GM19452 (cell line): ENCODE data around the gene FAAP100.

Source experiments
- ATAC-seq: cut with Tn5 transposase; IDR thresholded peaks from one replicate; pipeline ENCODE4 v1.9.1; 2021; ENCODE audit not compliant: unreplicated experiment

Gene FAAP100

GRCh38 chr17:81492202-81492601, 60.0 kb downstream of the FAAP100 start:
- no peak for ATAC-seq

DNA sequence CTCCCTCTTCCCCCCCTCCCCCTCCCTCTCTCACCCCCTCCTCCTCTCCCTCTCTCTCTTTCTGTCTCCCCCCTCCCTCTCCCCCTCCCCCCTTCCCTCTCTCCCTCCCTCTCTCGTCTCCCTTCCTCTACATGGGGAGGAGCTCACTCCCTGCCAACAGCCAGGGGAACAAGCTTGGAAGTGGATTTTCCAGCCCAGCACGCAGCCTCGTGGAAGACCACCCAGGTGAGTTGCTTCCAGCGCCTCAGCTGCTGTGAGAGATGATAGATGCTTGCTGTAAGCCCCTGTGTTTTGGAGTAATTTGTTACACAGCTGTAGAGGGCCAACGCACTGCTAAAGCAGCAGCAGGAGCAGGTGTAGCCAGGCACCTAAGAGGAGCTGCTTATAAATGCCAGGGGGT, 60.4 kb downstream of the FAAP100 start:
- ATAC-seq: no peak

GRCh38 chr17:81491181-81491581, 61.0 kb downstream of the FAAP100 start:
- no peak for ATAC-seq

GRCh38 chr17:81489998-81490992, 61.9 kb downstream of the FAAP100 start:
- ATAC-seq: no peak
